Measurements from ENCODE around the gene BCAR1. TPM values are rescaled to one million over a fixed set of nuclear protein-coding genes. Genes with fewer than 3 reads are reported as not detected.
"Not testable (repeated sequence)": the region's sequence is repeated elsewhere in the genome, so short reads cannot be mapped to it uniquely, and the experiment has no call there.

Gene BCAR1
- total RNA-seq, 1 experiment from 2014 or later, result 58.6 TPM

DNA sequence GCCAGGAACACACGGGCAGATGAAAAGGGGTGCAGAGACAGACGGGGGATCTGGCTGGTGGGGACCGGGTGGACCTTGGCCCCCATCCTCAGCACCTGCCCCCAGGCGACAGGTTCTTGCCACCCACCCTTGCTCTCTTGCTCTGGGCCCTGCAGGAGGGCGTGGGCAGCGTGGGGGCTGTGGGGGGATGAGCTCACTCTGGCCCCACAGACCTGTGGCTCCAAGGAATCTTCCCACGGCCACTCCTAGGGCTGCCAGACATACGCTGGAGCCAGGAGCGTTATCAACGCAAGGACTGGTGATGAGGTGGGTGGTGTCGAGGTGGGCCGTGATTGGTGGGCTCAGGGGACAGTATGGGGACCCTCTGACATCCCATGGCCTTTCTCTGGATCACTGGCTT lies 26.3 kb downstream of the BCAR1 start:
- no peak for DNase-seq (ENCODE audit: unreplicated experiment)
- BruUV-seq (replicated peaks), result no TSS peak
- no peak overlapping the region for H3K4me3 Mint-ChIP-seq (ENCODE audit: unreplicated experiment)
- no peak overlapping the region for H3K27ac Mint-ChIP-seq (ENCODE audit: low read depth, unreplicated experiment)
- intact Hi-C loops (cut with micrococcal nuclease), result loop anchor here (2.0 kb wide), 1 partner anchor 18 kb away; the partner anchor contains the start of gene CTRB2
- TF ChIP-seq CTCF (IDR thresholded peaks at IDR 0.05; ENCODE audit: unreplicated experiment), result no peak
- POLR2A ChIA-PET, result interaction anchor here (0.9 kb wide), 1 partner anchor 157 kb away, joined by 3 read pairs; no protein-coding TSS in a partner anchor
- H3K27me3 Mint-ChIP-seq (ENCODE audit: insufficient read depth, unreplicated experiment), result no peaks in the 10 kb centered on the region
- H3K9me3 Mint-ChIP-seq (ENCODE audit: unreplicated experiment), result no peaks in the 10 kb centered on the region
- CTCF ChIA-PET, result interaction anchor here (1.8 kb wide), 1 partner anchor 8 kb away, joined by 6 read pairs; no protein-coding TSS in a partner anchor
- H3K4me1 Mint-ChIP-seq (ENCODE audit: insufficient read depth, unreplicated experiment), result no peaks in the 10 kb centered on the region
- H3K36me3 Mint-ChIP-seq (ENCODE audit: insufficient read depth, unreplicated experiment), result peaks cover 33% of the 10 kb centered on the region

GRCh38 chr16:75224306-75225082 lies 26.9 kb downstream of the BCAR1 start:
- no TSS peak for BruUV-seq (replicated peaks)
- H3K27ac Mint-ChIP-seq (ENCODE audit: low read depth, unreplicated experiment), result no peak overlapping the region
- peaks cover 27% of the 10 kb centered on the region for H3K36me3 Mint-ChIP-seq (ENCODE audit: insufficient read depth, unreplicated experiment)
- intact Hi-C loops (cut with micrococcal nuclease), result loop anchor here (2.0 kb wide), 1 partner anchor 18 kb away; the partner anchor contains the start of gene CTRB2
- no peak for DNase-seq (ENCODE audit: unreplicated experiment)
- ChIA-PET CTCF (interaction anchor here (1.8 kb wide), 1 partner anchor 9 kb away, joined by 6 read pairs; no protein-coding TSS in a partner anchor), POLR2A (interaction anchor here (0.6 to 0.9 kb wide), 2 partner anchors 158 to 1583 kb away, joined by 3 read pairs; no protein-coding TSS in a partner anchor)
- no peak for TF ChIP-seq CTCF (IDR thresholded peaks at IDR 0.05; ENCODE audit: unreplicated experiment)
- H3K9me3 Mint-ChIP-seq (ENCODE audit: unreplicated experiment), result no peaks in the 10 kb centered on the region
- H3K27me3 Mint-ChIP-seq (ENCODE audit: insufficient read depth, unreplicated experiment), result no peaks in the 10 kb centered on the region
- H3K4me1 Mint-ChIP-seq (ENCODE audit: insufficient read depth, unreplicated experiment), result no peaks in the 10 kb centered on the region
- H3K4me3 Mint-ChIP-seq (ENCODE audit: unreplicated experiment), result no peak overlapping the region

GRCh38 chr16:75223129-75223528 lies 28.3 kb downstream of the BCAR1 start:
- H3K9me3 Mint-ChIP-seq (ENCODE audit: unreplicated experiment); H3K27ac Mint-ChIP-seq (ENCODE audit: low read depth, unreplicated experiment); CTCF ChIA-PET; DNase-seq (ENCODE audit: unreplicated experiment); POLR2A ChIA-PET; H3K27me3 Mint-ChIP-seq (ENCODE audit: insufficient read depth, unreplicated experiment); BruUV-seq (replicated peaks); H3K4me1 Mint-ChIP-seq (ENCODE audit: insufficient read depth, unreplicated experiment); H3K4me3 Mint-ChIP-seq (ENCODE audit: unreplicated experiment); intact Hi-C loops (cut with micrococcal nuclease): not testable (repeated sequence)
- H3K36me3 Mint-ChIP-seq (ENCODE audit: insufficient read depth, unreplicated experiment), result peaks cover 18% of the 10 kb centered on the region

GRCh38 chr16:75222271-75222783 lies 29.1 kb downstream of the BCAR1 start:
- Mint-ChIP-seq H3K27me3 (ENCODE audit: insufficient read depth, unreplicated experiment) (no peaks in the 10 kb centered on the region), H3K9me3 (ENCODE audit: unreplicated experiment) (no peaks in the 10 kb centered on the region), H3K36me3 (ENCODE audit: insufficient read depth, unreplicated experiment) (peaks cover 10% of the 10 kb centered on the region), H3K4me3 (ENCODE audit: unreplicated experiment) (no peak overlapping the region), H3K4me1 (ENCODE audit: insufficient read depth, unreplicated experiment) (no peaks in the 10 kb centered on the region), H3K27ac (ENCODE audit: low read depth, unreplicated experiment) (no peak overlapping the region)
- no TSS peak for BruUV-seq (replicated peaks)
- POLR2A ChIA-PET, result interaction anchor here (0.7 kb wide), 1 partner anchor 23 kb away, joined by 3 read pairs; no protein-coding TSS in a partner anchor
- intact Hi-C loops (cut with micrococcal nuclease), result no loop called here
- CTCF ChIA-PET, result interaction anchor here (0.6 kb wide), 1 partner anchor 44 kb away, joined by 3 read pairs; no protein-coding TSS in a partner anchor
- no peak for DNase-seq (ENCODE audit: unreplicated experiment)
- no peak for TF ChIP-seq CTCF (IDR thresholded peaks at IDR 0.05; ENCODE audit: unreplicated experiment)

Measured in MCF 10A (cell line).